Transverse colon (tissue), 4 donors: ENCODE measurements around the gene COL4A1. TPM values are rescaled to one million over a fixed set of nuclear protein-coding genes. Genes with fewer than 3 reads are reported as not detected.

Source experiments
- DNase-seq: peaks from one replicate; pipeline ENCODE4 v3.0.0-alpha.2; 2019
- H3K27ac ChIP-seq, 4 donors: fragments of 200-600 bp; sonication (generic); 2 replicates each; pipeline ENCODE4 v1.5.1; 2016 to 2018; ENCODE audit warnings: inconsistent platforms in 4 of 4
- H3K27me3 ChIP-seq: fragments of 200-600 bp; sonication (generic); 2 replicates; pipeline ENCODE4 v1.5.1; 2017; ENCODE audit warnings: inconsistent platforms
- H3K36me3 ChIP-seq, 4 donors: fragments of 200-600 bp; sonication (generic); 2 replicates each; pipeline ENCODE4 v1.5.1; 2017 to 2019; ENCODE audit warnings: inconsistent platforms in 4 of 4
- H3K4me1 ChIP-seq, 4 donors: fragments of 200-600 bp; sonication (generic); 2 replicates each; pipeline ENCODE4 v1.5.1; 2017 to 2020; ENCODE audit warnings: inconsistent platforms in 4 of 4
- H3K4me3 ChIP-seq, 4 donors: fragments of 200-600 bp; sonication (generic); 1 replicate in 1 of 4; 2 replicates in 3 of 4; pipeline versions ENCODE4 v1.5.1 to v1.6.1; 2017 to 2019; ENCODE audit warnings: inconsistent platforms in 4 of 4
- H3K9me3 ChIP-seq, 2 donors: fragments of 200-600 bp; sonication (generic); 2 replicates each; pipeline ENCODE4 v1.5.1; 2017 to 2019; ENCODE audit warnings: inconsistent platforms in 2 of 2
- CTCF ChIP-seq, 5 experiments: fragments of 200-600 bp in 3 of 5; fragments of 450-650 bp in 2 of 5; sonication (generic) in 3 of 5; IDR thresholded peaks; 1 replicate in 2 of 5; 2 replicates in 3 of 5; pipeline ENCODE4 v1.5.1; 2016 to 2017; ENCODE audit warnings: antibody characterized with exemption in 5 of 5, inconsistent platforms in 3 of 5, mild to moderate bottlenecking in 2 of 5, moderate library complexity in 1 of 5
- EP300 ChIP-seq: sonication (generic); formaldehyde crosslinking; IDR thresholded peaks from one replicate; pipeline ENCODE4 v1.6.1; 2017; ENCODE audit warnings: antibody characterized with exemption, low read depth
- POLR2A ChIP-seq: fragments of 450-650 bp; IDR thresholded peaks from one replicate; pipeline ENCODE4 v1.6.1; 2016; ENCODE audit warnings: antibody characterized with exemption, mild to moderate bottlenecking, moderate library complexity
- POLR2AphosphoS5 ChIP-seq, 3 donors: sonication (generic); formaldehyde crosslinking; IDR thresholded peaks; one replicate each; pipeline ENCODE4 v1.6.1; 2016; ENCODE audit warnings: antibody characterized with exemption in 3 of 3
- WGBS, 2 donors: methylation state at CpG; one replicate each; pipeline ENCODE4 v1.1.5; 2018; ENCODE audit warnings: low coverage in 1 of 2; 5-methylcytosine and 5-hydroxymethylcytosine counted together
- in situ Hi-C, 4 donors: fragments of 200-750 bp; cut with MboI; loops; one replicate each; pipeline versions ENCODE4 v1.15.0 to v1.15.1; 2017; ENCODE audit warnings: low sequenced_read_pairs in 3 of 4, low pct_ligation_motif_present in 1 of 4, low pct_unique_long_range_greater_than_20kb in 1 of 4
- intact Hi-C: fragments of 100-400 bp; cut with DNase I; formaldehyde crosslinking; loops from one replicate; pipeline ENCODE4 v1.15.1; 2023; ENCODE audit warnings: low total_unique reads
- total RNA-seq, 4 donors: library from RNA; depleted of rRNA; stranded (reverse); fragments of >200 nt; gene quantifications; one replicate each; pipeline ENCODE4 v1.1.0, GENCODE V29; 2016

The COL4A1 gene
- total RNA-seq, 4 donors from 2014 or later: 46.4 to 180 (median 99.2) TPM

DNA sequence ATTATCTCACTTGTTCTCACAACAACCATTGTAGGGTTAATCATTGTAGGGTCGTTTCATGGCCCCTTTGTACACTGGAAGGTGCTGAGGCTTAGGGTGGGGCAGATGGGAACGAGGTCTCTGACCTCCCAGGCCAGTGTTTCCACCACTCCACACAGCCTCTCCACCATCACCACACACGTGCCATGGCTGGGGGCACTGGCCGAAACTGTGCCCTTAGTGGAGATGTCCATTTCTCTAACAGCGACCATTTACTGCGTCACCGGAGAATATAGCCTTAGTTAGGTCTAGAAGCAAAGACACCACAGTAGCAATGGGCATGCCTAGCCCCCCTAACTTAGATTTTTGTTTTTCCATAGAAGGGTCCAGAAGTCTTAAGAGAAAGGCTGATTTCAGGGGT is 36.5 kb downstream of the COL4A1 start:
- Histone ChIP-seq H3K27me3 (no peaks in the 10 kb centered on the region), H3K27ac (no peak overlapping the region)
- DNase-seq: no peak

GRCh38 chr13:110269509-110270185 is 37.3 kb downstream of the COL4A1 start:
- Histone ChIP-seq H3K27ac (peak overlapping the region in 2 of 4 donors; percentile 19 to 49), H3K36me3 (no peaks in the 10 kb centered on the region), H3K27me3 (no peaks in the 10 kb centered on the region), H3K9me3 (no peaks in the 10 kb centered on the region), H3K4me1 (peaks cover 0 to 9% (median 4%) of the 10 kb centered on the region in 4 donors), H3K4me3 (no peak overlapping the region)
- in situ Hi-C loops: no loop called here
- DNase-seq: no peak
- intact Hi-C loops: no loop called here
- 73 to 87% methylated on average over 2 to 14 of the region's 14 CpGs for WGBS, 2 donors
- no peak for TF ChIP-seq POLR2AphosphoS5 (IDR thresholded peaks at IDR 0.05)
- TF ChIP-seq POLR2A: no peak
- TF ChIP-seq CTCF (IDR thresholded peaks at IDR 0.05): no peak
- no peak for TF ChIP-seq EP300

More for the DNA sequence above, 36.5 kb downstream of the COL4A1 start:
- TF ChIP-seq POLR2A: no peak
- in situ Hi-C loops (no loop called here), intact Hi-C loops (no loop called here)
- no peak overlapping the region for H3K4me3 ChIP-seq
- no peaks in the 10 kb centered on the region for H3K9me3 ChIP-seq
- peaks cover 0 to 13% (median 2%) of the 10 kb centered on the region in 4 donors for H3K4me1 ChIP-seq
- WGBS, 2 donors: 58 to 78% methylated on average over 3 to 7 of the region's 7 CpGs
- no peaks in the 10 kb centered on the region for H3K36me3 ChIP-seq

- DNase-seq: no peak
- Histone ChIP-seq H3K36me3 (no peaks in the 10 kb centered on the region), H3K4me1 (peaks cover 5 to 13% (median 11%) of the 10 kb centered on the region in 4 donors), H3K27me3 (no peaks in the 10 kb centered on the region), H3K27ac (peak overlapping the region in 1 of 4 donors; percentile 24), H3K4me3 (no peak overlapping the region), H3K9me3 (no peaks in the 10 kb centered on the region)
- intact Hi-C loops (no loop called here), in situ Hi-C loops (no loop called here)
- TF ChIP-seq POLR2AphosphoS5 (IDR thresholded peaks at IDR 0.05): no peak
- 79 to 87% methylated on average over 9 to 16 of the region's 16 CpGs for WGBS, 2 donors
These were observed 38.3 kb downstream of the COL4A1 start for GRCh38 chr13:110268576-110269185.

DNA sequence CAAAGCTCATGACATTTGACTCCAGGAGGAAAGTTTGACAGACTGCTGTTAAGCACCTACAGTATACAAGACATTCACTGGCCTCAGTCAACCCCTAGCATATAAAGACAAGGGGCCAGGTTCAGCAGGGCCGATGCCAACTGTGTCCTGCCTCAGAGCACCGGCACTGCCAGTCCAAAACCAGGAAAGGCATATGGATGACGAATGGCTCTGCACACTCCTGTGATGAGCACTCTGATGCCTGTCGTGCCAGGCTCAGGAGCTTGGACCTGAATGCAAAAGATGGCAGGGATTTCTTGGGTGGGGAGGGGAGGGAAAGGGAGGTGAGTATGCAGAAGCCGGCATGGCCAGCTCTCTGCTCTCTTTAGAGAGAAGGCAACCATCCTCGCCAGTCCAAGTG is 38.9 kb downstream of the COL4A1 start:
- DNase-seq: no peak
- in situ Hi-C loops (no loop called here), intact Hi-C loops (no loop called here)
- H3K4me3 ChIP-seq: no peak overlapping the region
- TF ChIP-seq POLR2A (no peak), EP300 (no peak), POLR2AphosphoS5 (IDR thresholded peaks at IDR 0.05) (no peak), CTCF (IDR thresholded peaks at IDR 0.05) (no peak)
- WGBS, 2 donors: 72 to 77% methylated on average over 6 of the region's 6 CpGs
- H3K27me3 ChIP-seq: no peaks in the 10 kb centered on the region
- H3K27ac ChIP-seq: peak overlapping the region in 1 of 4 donors; percentile 24
- no peaks in the 10 kb centered on the region for H3K36me3 ChIP-seq
- no peaks in the 10 kb centered on the region for H3K9me3 ChIP-seq
- H3K4me1 ChIP-seq: peaks cover 6 to 19% (median 16%) of the 10 kb centered on the region in 4 donors

GRCh38 chr13:110266983-110267382 is 40.0 kb downstream of the COL4A1 start:
- TF ChIP-seq CTCF (IDR thresholded peaks at IDR 0.05): no peak
- no peak for TF ChIP-seq EP300
- TF ChIP-seq POLR2AphosphoS5 (IDR thresholded peaks at IDR 0.05): no peak
- no peak for TF ChIP-seq POLR2A
- Histone ChIP-seq H3K27me3 (no peaks in the 10 kb centered on the region), H3K4me3 (no peak overlapping the region), H3K4me1 (peaks cover 11 to 28% (median 27%) of the 10 kb centered on the region in 4 donors), H3K27ac (peak overlapping the region in 2 of 4 donors; percentile 66 to 70), H3K36me3 (no peaks in the 10 kb centered on the region), H3K9me3 (no peaks in the 10 kb centered on the region)
- intact Hi-C loops: no loop called here
- in situ Hi-C loops: no loop called here
- DNase-seq: no peak
- 77% methylated on average over 10 of the region's 10 CpGs; no CpG with 5 or more reads in 1 of the 2 donors for WGBS, 2 donors
